Middle frontal gyrus (tissue), 1 donor: ENCODE measurements around the gene TOMM20.

Experiments used
- DNase-seq: peaks from one replicate; pipeline ENCODE4 v3.0.0-alpha.2; 2015; ENCODE audit warnings: low spot score; ENCODE audit errors: extremely low spot score

The TOMM20 gene

GRCh38 chr1:235067396-235068157 is 61.1 kb downstream of the TOMM20 start:
- DNase-seq = no peak

- DNase-seq = no peak
Measured at GRCh38 chr1:235063068-235063765, 65.4 kb downstream of the TOMM20 start.

- no peak for DNase-seq
Measured at GRCh38 chr1:235060607-235061470, 67.8 kb downstream of the TOMM20 start.
